ENCODE measurements around the gene BTG1.
"Not testable (repeated sequence)": the region's sequence is repeated elsewhere in the genome, so short reads cannot be mapped to it uniquely, and the experiment has no call there.

BTG1 gene

GRCh38 chr12:92096346-92097136 lies 49.1 kb downstream of the BTG1 start:
- Histone ChIP-seq H3K4me3 (ENCODE audit: low read length) (no peak overlapping the region), H2AFZ (ENCODE audit: low read depth, low read length) (no peak overlapping the region), H3K36me3 (ENCODE audit: insufficient read depth, low read length) (no peaks in the 10 kb centered on the region), H3K27me3 (ENCODE audit: insufficient read depth, low read length) (no peaks in the 10 kb centered on the region), H3K9me3 (ENCODE audit: low read length) (peaks cover 5% of the 10 kb centered on the region), H3K4me1 (ENCODE audit: insufficient read depth, low read length) (peaks cover 2% of the 10 kb centered on the region)

- Histone ChIP-seq H3K9me3 (ENCODE audit: low read length) (peaks cover 2% of the 10 kb centered on the region), H3K27me3 (ENCODE audit: insufficient read depth, low read length) (no peaks in the 10 kb centered on the region), H3K4me1 (ENCODE audit: insufficient read depth, low read length) (peaks cover 2% of the 10 kb centered on the region), H2AFZ (ENCODE audit: low read depth, low read length) (no peak overlapping the region), H3K4me3 (ENCODE audit: low read length) (no peak overlapping the region), H3K36me3 (ENCODE audit: insufficient read depth, low read length) (no peaks in the 10 kb centered on the region)
Observed at GRCh38 chr12:92094751-92095161, 50.9 kb downstream of the BTG1 start.

- H3K4me1 ChIP-seq (ENCODE audit: insufficient read depth, low read length); H3K4me3 ChIP-seq (ENCODE audit: low read length); H3K27me3 ChIP-seq (ENCODE audit: insufficient read depth, low read length); H3K9me3 ChIP-seq (ENCODE audit: low read length); H2AFZ ChIP-seq (ENCODE audit: low read depth, low read length); H3K36me3 ChIP-seq (ENCODE audit: insufficient read depth, low read length): not testable (repeated sequence)
Observed at GRCh38 chr12:92094301-92094700, 51.3 kb downstream of the BTG1 start.

Data from neuron (in vitro differentiated cells).